GM12874 (cell line): ENCODE measurements around the gene ASCC3.

ENCODE experiments used
- CTCF ChIP-seq: IDR thresholded peaks from 2 replicates; pipeline ENCODE4 v1.5.1; 2011; ENCODE audit warnings: low read depth, mild to moderate bottlenecking, control low read depth, low read length, moderate library complexity; ENCODE audit not compliant: insufficient read depth

The ASCC3 gene

GRCh38 chr6:100701728-100702127 lies 179.4 kb downstream of the ASCC3 start:
- no peak for TF ChIP-seq CTCF

GRCh38 chr6:100700009-100700408 lies 181.1 kb downstream of the ASCC3 start:
- no peak for TF ChIP-seq CTCF

GRCh38 chr6:100695445-100695844 lies 185.7 kb downstream of the ASCC3 start:
- TF ChIP-seq CTCF, result no peak

GRCh38 chr6:100693249-100693927 lies 187.7 kb downstream of the ASCC3 start:
- no peak for TF ChIP-seq CTCF

- TF ChIP-seq CTCF, result no peak
Measured at GRCh38 chr6:100691972-100692371, 189.2 kb downstream of the ASCC3 start.

GRCh38 chr6:100686216-100686615 lies 194.9 kb downstream of the ASCC3 start:
- no peak for TF ChIP-seq CTCF

GRCh38 chr6:100685747-100686146 lies 195.4 kb downstream of the ASCC3 start:
- no peak for TF ChIP-seq CTCF

- TF ChIP-seq CTCF, result no peak
Measured at GRCh38 chr6:100680163-100680562, 201.0 kb downstream of the ASCC3 start.
